Astrocyte (in vitro differentiated cells and primary cell): ENCODE data around the gene BMPR1A. TPM values are rescaled to one million over a fixed set of nuclear protein-coding genes. Genes with fewer than 3 reads are reported as not detected.
A peak's percentile ranks its signal among the peaks of the same experiment; 100 is the strongest.

ENCODE experiments used
- DNase-seq: peaks from one replicate; pipeline ENCODE4 v3.0.0-alpha.2; 2010; ENCODE audit warnings: low read depth
- FAIRE-seq: peaks from 2 replicates; lab custom pipeline; 2011; peaks lifted over from hg19 to GRCh38; lab: Jason Lieb, UNC
- H2AFZ ChIP-seq: 2 replicates; pipeline ENCODE4 v1.6.0; 2012; ENCODE audit warnings: low read depth, low read length, inconsistent platforms
- H3K27ac ChIP-seq: 2 replicates; pipeline ENCODE4 v1.5.1; 2011; ENCODE audit warnings: low read depth, low read length, inconsistent platforms
- H3K27me3 ChIP-seq: 2 replicates; pipeline ENCODE4 v1.6.0; 2011; ENCODE audit warnings: low read length, inconsistent platforms; ENCODE audit not compliant: insufficient read depth
- H3K36me3 ChIP-seq: 2 replicates; pipeline ENCODE4 v1.5.1; 2011; ENCODE audit warnings: low read length, inconsistent platforms; ENCODE audit not compliant: insufficient read depth
- H3K4me1 ChIP-seq: 2 replicates; pipeline ENCODE4 v1.5.1; 2011; ENCODE audit warnings: low read length, inconsistent platforms; ENCODE audit not compliant: insufficient read depth
- H3K4me2 ChIP-seq: 2 replicates; pipeline ENCODE4 v1.6.0; 2012; ENCODE audit warnings: low read length, inconsistent platforms
- H3K4me3 ChIP-seq: 2 replicates; pipeline ENCODE4 v1.5.1; 2011; ENCODE audit warnings: low read depth, mild to moderate bottlenecking, low read length, inconsistent platforms; ENCODE audit not compliant: insufficient read depth
- H3K79me2 ChIP-seq: 2 replicates; pipeline ENCODE4 v1.6.0; 2012; ENCODE audit warnings: mild to moderate bottlenecking, low read length, inconsistent platforms; ENCODE audit not compliant: insufficient read depth
- H3K9ac ChIP-seq: 2 replicates; pipeline ENCODE4 v1.6.0; 2012; ENCODE audit warnings: mild to moderate bottlenecking, low read length, inconsistent platforms
- H3K9me3 ChIP-seq: 2 replicates; pipeline ENCODE4 v1.5.1; 2012; ENCODE audit warnings: low read depth, mild to moderate bottlenecking, low read length, inconsistent platforms; ENCODE audit not compliant: insufficient read depth
- H4K20me1 ChIP-seq: 2 replicates; pipeline ENCODE4 v1.6.0; 2012; ENCODE audit warnings: low read length, inconsistent platforms; ENCODE audit not compliant: insufficient read depth
- H3K27ac Mint-ChIP-seq: one replicate; pipeline ENCODE4 v1.8.0; 2021; ENCODE audit warnings: mild to moderate bottlenecking, mixed read lengths; ENCODE audit not compliant: unreplicated experiment
- H3K27me3 Mint-ChIP-seq: one replicate; pipeline ENCODE4 v1.8.0; 2021; ENCODE audit warnings: low read depth, mixed read lengths; ENCODE audit not compliant: unreplicated experiment
- H3K36me3 Mint-ChIP-seq: one replicate; pipeline ENCODE4 v1.8.0; 2021; ENCODE audit warnings: low read depth, mixed read lengths; ENCODE audit not compliant: unreplicated experiment
- H3K4me1 Mint-ChIP-seq: one replicate; pipeline ENCODE4 v1.8.0; 2021; ENCODE audit warnings: low read depth, mixed read lengths; ENCODE audit not compliant: unreplicated experiment
- H3K4me3 Mint-ChIP-seq: one replicate; pipeline ENCODE4 v1.8.0; 2021; ENCODE audit warnings: mild to moderate bottlenecking, moderate library complexity, mixed read lengths; ENCODE audit not compliant: unreplicated experiment
- H3K9me3 Mint-ChIP-seq: one replicate; pipeline ENCODE4 v1.8.0; 2021; ENCODE audit warnings: mild to moderate bottlenecking, mixed read lengths; ENCODE audit not compliant: unreplicated experiment
- EZH2 ChIP-seq: IDR thresholded peaks from 2 replicates; pipeline ENCODE4 v1.6.1; 2012; ENCODE audit warnings: mild to moderate bottlenecking, low read length, inconsistent platforms; ENCODE audit not compliant: insufficient read depth
- total RNA-seq: library from RNA; stranded (reverse); gene quantifications from 2 replicates; pipeline ENCODE4 v1.2.1, GENCODE V29; 2021
- TF ChIP-seq, protein P1 (sequence below): IDR thresholded peaks from 2 replicates; pipeline ENCODE4 v1.5.1; 2011; ENCODE audit warnings: low read depth, mild to moderate bottlenecking, inconsistent platforms, low read length, moderate library complexity; ENCODE audit not compliant: insufficient read depth

Gene BMPR1A
- total RNA-seq, 1 donor from 2014 or later = 52.2 TPM

DNA sequence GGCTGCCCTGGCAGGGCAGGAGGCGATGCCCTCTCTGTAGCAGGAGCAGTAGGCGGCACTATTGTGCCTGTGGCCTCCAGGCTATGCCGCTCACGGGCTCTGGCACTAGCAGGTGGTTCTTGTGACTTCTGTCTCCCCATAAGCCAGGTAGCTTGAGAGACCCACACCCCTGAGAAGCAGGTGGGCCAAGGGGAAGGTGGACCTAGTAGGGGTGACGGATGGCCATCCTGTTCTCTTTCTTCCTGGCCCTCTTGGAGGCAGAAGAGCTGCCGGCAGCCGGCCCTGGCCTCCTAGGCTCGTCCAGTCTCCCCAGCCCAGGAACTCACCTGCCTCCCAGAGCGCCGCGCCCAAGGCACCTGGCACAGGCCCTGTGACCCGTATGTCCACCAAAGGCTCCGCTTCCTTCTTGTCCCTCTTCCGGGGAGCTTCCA is 185.6 kb downstream of the BMPR1A start:
- FAIRE-seq (no peak), DNase-seq (no peak)
- Histone ChIP-seq H3K4me3 (no peak overlapping the region), H3K27ac (no peak overlapping the region), H3K4me1 (peaks cover 9% of the 10 kb centered on the region), H3K9ac (no peak overlapping the region), H2AFZ (peak overlapping the region; percentile 26), H3K79me2 (no peaks in the 10 kb centered on the region), H3K4me2 (no peak overlapping the region), H4K20me1 (no peaks in the 10 kb centered on the region), H3K27me3 (peaks cover 4% of the 10 kb centered on the region), H3K36me3 (no peaks in the 10 kb centered on the region), H3K9me3 (no peaks in the 10 kb centered on the region)
- H3K27ac Mint-ChIP-seq = no peak overlapping the region
- TF ChIP-seq, protein P1, sequence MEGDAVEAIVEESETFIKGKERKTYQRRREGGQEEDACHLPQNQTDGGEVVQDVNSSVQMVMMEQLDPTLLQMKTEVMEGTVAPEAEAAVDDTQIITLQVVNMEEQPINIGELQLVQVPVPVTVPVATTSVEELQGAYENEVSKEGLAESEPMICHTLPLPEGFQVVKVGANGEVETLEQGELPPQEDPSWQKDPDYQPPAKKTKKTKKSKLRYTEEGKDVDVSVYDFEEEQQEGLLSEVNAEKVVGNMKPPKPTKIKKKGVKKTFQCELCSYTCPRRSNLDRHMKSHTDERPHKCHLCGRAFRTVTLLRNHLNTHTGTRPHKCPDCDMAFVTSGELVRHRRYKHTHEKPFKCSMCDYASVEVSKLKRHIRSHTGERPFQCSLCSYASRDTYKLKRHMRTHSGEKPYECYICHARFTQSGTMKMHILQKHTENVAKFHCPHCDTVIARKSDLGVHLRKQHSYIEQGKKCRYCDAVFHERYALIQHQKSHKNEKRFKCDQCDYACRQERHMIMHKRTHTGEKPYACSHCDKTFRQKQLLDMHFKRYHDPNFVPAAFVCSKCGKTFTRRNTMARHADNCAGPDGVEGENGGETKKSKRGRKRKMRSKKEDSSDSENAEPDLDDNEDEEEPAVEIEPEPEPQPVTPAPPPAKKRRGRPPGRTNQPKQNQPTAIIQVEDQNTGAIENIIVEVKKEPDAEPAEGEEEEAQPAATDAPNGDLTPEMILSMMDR = no peak
- TF ChIP-seq EZH2 = no peak
- H3K27me3 Mint-ChIP-seq = peaks cover 17% of the 10 kb centered on the region
- H3K36me3 Mint-ChIP-seq = peaks cover 3% of the 10 kb centered on the region
- peaks cover 9% of the 10 kb centered on the region for H3K4me1 Mint-ChIP-seq
- no peaks in the 10 kb centered on the region for H3K9me3 Mint-ChIP-seq
- H3K4me3 Mint-ChIP-seq = no peak overlapping the region

- no peaks in the 10 kb centered on the region for H3K9me3 Mint-ChIP-seq
- TF ChIP-seq, protein P1 = no peak
- TF ChIP-seq EZH2 = no peak
- no peaks in the 10 kb centered on the region for H3K79me2 ChIP-seq
- H3K4me3 Mint-ChIP-seq = no peak overlapping the region
- H3K4me3 ChIP-seq = no peak overlapping the region
- peaks cover 3% of the 10 kb centered on the region for H3K4me1 ChIP-seq
- H4K20me1 ChIP-seq = no peaks in the 10 kb centered on the region
- H3K36me3 Mint-ChIP-seq = peaks cover 3% of the 10 kb centered on the region
- peaks cover 5% of the 10 kb centered on the region for H3K27me3 ChIP-seq
- peak overlapping the region; percentile 26 for H2AFZ ChIP-seq
- no peaks in the 10 kb centered on the region for H3K9me3 ChIP-seq
- H3K27ac Mint-ChIP-seq = no peak overlapping the region
- H3K36me3 ChIP-seq = no peaks in the 10 kb centered on the region
- H3K4me1 Mint-ChIP-seq = peaks cover 4% of the 10 kb centered on the region
- H3K9ac ChIP-seq = no peak overlapping the region
- DNase-seq (no peak), FAIRE-seq (no peak)
- H3K4me2 ChIP-seq = no peak overlapping the region
- peaks cover 21% of the 10 kb centered on the region for H3K27me3 Mint-ChIP-seq
- H3K27ac ChIP-seq = no peak overlapping the region
Measured at GRCh38 chr10:86942441-86943315, 186.3 kb downstream of the BMPR1A start.
